ENCODE measurements around the gene ZNHIT2. TPM values are rescaled to one million over a fixed set of nuclear protein-coding genes. Genes with fewer than 3 reads are reported as not detected.

Gene ZNHIT2
- total and polyA plus RNA-seq, 10 of the 15 experiments (the other 5 are each of a cell fraction or from before 2014, with no cell fraction given): 0.24 to 20.4 (median 15.5) TPM; not detected in 1

- TF ChIP-seq HDAC6 (IDR thresholded peaks at IDR 0.05; ENCODE audit: unreplicated experiment) (no peak), CTCF (IDR thresholded peaks at IDR 0.05 in 2 of 3, conservative IDR thresholded peaks at IDR 0.05 in 1 of 3; ENCODE audit: control insufficient read depth in 2 of 3, extremely low read depth in 1 of 3, insufficient read depth in 1 of 3, low read depth in 3 of 3, low read length in 3 of 3) (0 out of 6 replicates have a peak, but pooled peaks of 2 of the 3 experiments have one; percentile 0 to 18), NBN (IDR thresholded peaks at IDR 0.05) (no peak), SIX5 (IDR thresholded peaks at IDR 0.05; ENCODE audit: low read depth, low read length, severe bottlenecking) (no peak), SRF (IDR thresholded peaks at IDR 0.05; ENCODE audit: low read depth in 2 of 2, low read length in 2 of 2) (no peak), IRF5 (IDR thresholded peaks at IDR 0.05; ENCODE audit: borderline replicate concordance) (no peak)
Measured at GRCh38 chr11:65129649-65130441, 12.3 kb upstream of the ZNHIT2 start (continued).

Data from GM12878 (cell line).